Caki2 (cell line): Measurements from ENCODE around the gene NRXN2. TPM values are rescaled to one million over a fixed set of nuclear protein-coding genes. Genes with fewer than 3 reads are reported as not detected.
"Not testable (repeated sequence)": the region's sequence is repeated elsewhere in the genome, so short reads cannot be mapped to it uniquely, and the experiment has no call there.

Experiments used
- DNase-seq: peaks from one replicate; pipeline ENCODE4 v3.0.0-alpha.2; 2015; ENCODE audit warnings: low read depth
- in situ Hi-C: cut with HindIII; loops from 2 replicates; pipeline ENCODE4 v1.10.0; 2016; ENCODE audit warnings: low sequenced_read_pairs, low pct_unique_long_range_greater_than_20kb, mixed read lengths
- total RNA-seq: library from RNA; depleted of rRNA; stranded (reverse); fragments of >200 nt; shearing (Covaris generic); gene quantifications from 2 replicates; pipeline ENCODE4 v1.2.3, GENCODE V29; 2014; ENCODE audit warnings: low replicate concordance

The NRXN2 gene
- total RNA-seq, 1 experiment from 2014 or later: 2.2 TPM

GRCh38 chr11:64664236-64664870, 58.6 kb downstream of the NRXN2 start:
- in situ Hi-C loops, DNase-seq: not testable (repeated sequence)

DNA sequence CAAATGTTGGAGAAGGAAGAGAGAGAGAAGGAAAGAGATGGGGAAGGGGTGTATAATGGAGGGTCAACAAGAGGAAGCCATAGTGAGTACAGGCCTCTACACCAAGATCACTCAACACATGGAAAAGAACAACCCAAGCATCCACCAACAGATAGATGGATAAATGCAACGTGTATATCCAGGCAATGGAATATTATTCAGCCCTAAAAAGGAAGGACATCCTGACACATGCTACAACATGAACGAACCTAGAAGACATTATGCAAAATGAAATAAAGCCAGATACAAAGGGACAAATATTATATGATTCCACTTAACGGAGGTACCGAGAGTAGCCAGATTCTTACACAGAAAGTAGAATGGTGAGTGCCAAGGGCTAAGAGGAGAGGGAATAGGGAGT, 59.3 kb downstream of the NRXN2 start:
- in situ Hi-C loops: no loop called here

GRCh38 chr11:64661614-64662013, 61.4 kb downstream of the NRXN2 start:
- DNase-seq: no peak
- in situ Hi-C loops: no loop called here

More for the DNA sequence above, 59.3 kb downstream of the NRXN2 start:
- DNase-seq: no peak

GRCh38 chr11:64661146-64661545, 61.9 kb downstream of the NRXN2 start:
- in situ Hi-C loops: no loop called here
- no peak for DNase-seq

DNA sequence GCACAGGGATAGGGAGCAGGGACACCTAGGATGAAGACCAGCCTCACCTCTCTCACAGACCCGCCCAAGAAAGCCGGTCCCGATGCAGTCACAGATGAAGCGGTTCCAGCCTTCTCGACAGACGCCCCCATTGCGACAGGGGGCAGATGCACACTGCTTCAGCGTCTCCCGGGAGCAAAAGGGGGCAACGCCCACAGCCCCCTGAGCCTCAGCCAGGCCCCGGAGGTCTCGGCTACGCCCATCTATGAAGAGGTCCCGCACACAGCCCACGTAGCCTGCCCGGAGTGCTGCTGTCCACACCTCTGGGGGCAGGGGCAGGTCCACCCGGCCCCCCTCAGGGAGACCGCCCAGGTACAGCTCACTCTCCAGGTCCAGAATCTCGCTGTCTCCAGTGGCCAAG, 62.3 kb downstream of the NRXN2 start:
- in situ Hi-C loops: no loop called here
- no peak for DNase-seq

DNA sequence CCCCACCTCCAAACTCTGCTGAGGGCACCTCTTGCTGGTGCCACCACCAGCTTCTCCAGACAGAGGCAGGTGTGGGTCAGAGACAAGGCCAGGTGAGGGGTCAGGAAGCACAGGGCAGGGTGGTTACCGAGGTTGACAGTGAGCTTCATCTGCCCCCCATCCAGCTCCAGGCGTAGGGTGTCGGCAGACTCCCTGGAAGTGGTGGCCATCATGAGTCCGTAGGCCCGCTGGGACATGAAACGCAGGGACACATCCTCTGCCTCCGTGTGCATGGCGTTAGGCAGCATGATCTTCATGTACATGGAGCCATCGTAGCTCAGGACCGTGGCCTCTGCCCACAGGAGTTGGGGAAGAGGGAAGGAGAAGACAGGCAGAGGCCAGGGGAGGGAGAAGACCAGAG, 62.8 kb downstream of the NRXN2 start:
- DNase-seq: no peak
- in situ Hi-C loops: no loop called here

GRCh38 chr11:64659417-64660144, 63.4 kb downstream of the NRXN2 start:
- in situ Hi-C loops: no loop called here
- DNase-seq: peak; percentile 73

GRCh38 chr11:64658265-64658664, 64.7 kb downstream of the NRXN2 start:
- no peak for DNase-seq
- in situ Hi-C loops: no loop called here

GRCh38 chr11:64656862-64657261, 66.1 kb downstream of the NRXN2 start:
- in situ Hi-C loops: no loop called here

GRCh38 chr11:64655941-64656601, 66.9 kb downstream of the NRXN2 start:
- in situ Hi-C loops: no loop called here
- no peak for DNase-seq

More at GRCh38 chr11:64656862-64657261, 66.1 kb downstream of the NRXN2 start:
- DNase-seq: no peak

DNA sequence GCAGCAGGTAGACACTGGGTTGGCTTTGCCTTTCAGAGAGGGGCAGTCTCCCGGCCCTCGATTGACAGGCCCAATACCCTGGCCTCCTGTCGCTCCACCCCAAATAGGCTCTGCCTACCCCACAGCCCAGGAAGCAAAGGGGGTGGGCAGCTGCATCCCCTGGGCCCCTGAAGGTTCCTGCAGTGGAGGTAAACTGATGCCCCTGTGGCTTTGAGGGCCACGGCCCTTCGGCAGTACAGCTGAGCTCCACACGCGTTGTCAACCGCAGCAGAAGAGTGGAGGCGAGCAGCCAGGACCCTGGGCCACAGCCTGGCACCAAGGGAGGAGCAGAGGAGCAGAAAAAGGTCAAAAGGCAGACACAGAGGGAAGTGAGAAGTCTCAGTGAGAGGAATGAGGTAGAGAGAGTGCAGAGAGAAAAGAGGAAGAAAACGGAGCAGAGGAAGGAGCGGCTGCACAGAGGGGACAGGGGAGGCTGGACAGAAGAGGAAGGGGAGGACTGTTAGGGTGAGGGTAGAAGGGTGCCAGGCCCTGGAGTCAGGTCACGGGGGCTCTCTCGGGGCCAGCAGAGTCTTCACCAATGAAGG, 67.9 kb downstream of the NRXN2 start:
- in situ Hi-C loops: no loop called here
- no peak for DNase-seq

- no peak for DNase-seq
- in situ Hi-C loops: no loop called here
These were observed 68.6 kb downstream of the NRXN2 start for GRCh38 chr11:64654439-64654838.

DNA sequence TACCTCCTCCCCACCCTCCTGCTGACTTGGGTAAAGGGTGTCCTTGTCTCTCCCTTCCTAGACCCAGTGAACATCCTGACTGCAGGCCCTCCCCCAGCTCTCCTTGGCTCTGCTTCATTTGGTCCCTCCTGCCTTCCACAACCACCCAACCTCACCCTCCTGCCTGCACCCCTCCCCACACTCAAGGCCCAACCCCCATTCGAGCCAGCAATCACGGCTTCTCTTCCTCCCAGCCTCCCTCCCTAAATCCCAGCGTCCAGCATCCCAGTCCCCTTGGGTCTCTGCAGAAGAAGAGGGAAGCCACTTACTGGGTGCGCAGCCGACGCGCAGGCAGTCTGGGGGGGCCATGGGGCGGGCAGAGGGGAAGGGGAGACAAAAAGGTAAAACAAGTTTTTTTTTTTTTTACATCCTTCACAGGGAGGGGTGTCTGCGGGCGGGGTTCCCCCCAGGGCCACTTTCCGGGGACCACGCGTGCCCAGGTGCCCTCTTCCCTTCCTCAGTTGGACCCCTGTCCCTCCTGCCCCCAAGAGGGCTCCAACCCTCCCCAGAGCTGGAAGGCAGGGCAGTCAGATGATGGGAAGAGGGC, 69.5 kb downstream of the NRXN2 start:
- in situ Hi-C loops: no loop called here
- no peak for DNase-seq

DNA sequence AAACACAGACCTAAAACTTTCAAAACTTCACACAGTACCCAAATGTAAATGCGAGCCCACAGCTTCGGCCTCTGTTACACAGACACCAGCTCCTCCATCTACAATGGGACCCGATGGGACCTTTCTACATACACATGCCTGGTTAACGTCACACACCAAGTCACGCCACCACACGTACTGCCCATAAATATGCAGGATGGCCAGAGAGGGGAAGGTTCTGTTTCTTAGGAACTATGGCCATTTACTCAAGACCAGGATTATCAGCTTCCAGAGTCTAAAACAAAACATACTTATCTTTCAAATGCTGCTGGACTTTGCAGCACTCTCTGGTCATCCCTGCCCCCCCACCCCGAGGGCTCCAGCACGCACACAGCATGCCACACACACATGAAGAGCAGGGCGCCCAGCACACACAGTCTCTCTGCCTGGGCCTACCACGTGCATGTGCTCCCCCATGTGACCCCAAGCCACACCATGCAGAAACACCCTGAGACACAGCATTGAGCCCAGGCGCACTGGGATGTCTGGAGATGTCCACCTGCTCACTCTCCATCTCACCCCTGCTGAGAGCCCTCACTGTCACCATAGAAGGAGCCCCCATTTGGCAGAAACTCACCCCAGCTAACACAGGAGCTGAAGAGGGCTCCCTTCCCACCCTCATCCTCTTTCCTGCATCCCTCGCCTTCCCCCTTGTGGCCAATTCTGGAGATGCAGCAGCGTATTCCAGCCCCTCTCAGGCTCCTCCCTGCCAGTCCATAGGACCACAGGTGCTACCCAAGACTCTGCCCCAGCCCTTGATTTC, 70.2 kb downstream of the NRXN2 start:
- peak; percentile 62 for DNase-seq
- in situ Hi-C loops: no loop called here

DNA sequence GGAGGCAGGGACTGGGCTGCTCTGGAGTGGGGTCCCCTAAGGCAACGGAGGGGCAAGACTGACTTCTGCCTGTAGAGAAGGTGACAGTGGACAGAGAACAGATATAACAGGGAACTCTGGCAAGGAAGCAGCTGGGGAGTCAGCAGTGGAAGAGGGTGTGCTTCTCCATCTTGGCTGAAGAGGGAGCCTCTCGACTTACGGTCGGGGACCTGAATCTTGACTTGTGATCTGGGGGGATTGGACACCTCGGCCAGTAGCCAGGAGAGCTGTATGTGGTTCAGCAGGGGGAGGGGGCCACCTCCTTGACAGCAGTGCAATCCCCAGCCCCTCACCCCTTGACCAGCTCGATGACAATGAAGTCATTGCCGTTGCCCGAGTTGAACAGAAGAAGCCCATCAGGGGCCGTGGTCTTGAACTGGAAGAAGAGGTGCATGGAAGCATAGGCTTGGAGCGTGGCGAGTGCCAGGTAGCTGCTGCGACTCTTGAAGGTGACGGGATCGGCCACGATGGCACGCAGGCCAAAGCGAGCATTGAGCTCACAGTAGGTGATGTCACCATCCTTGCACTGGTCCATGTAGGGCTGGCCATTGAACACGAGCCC, 72.0 kb downstream of the NRXN2 start:
- in situ Hi-C loops: no loop called here
- DNase-seq: no peak

DNA sequence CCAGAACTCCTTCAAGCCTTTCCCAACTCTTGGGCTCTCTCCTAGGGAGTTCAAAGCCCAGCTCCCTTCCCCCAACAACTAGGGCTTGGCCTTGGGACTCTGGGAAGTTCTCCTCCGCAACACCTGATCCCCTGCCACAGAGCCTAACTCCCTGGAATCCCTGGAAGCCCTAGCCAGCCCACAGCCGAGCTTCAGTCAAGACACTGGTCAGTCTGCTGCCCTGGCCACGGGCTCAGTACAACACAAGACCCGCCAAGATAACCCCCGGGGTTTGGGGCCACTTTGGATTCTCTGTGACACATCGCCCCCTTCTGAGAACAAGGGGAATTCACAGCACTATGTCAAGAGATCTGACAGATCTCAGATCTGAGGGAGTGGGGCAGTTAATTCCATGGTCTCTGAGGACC, 73.7 kb downstream of the NRXN2 start:
- no peak for DNase-seq
- in situ Hi-C loops: no loop called here

GRCh38 chr11:64648551-64648950, 74.4 kb downstream of the NRXN2 start:
- DNase-seq: no peak
- in situ Hi-C loops: no loop called here
